Measurements from ENCODE around the gene PRKCQ.

DNA sequence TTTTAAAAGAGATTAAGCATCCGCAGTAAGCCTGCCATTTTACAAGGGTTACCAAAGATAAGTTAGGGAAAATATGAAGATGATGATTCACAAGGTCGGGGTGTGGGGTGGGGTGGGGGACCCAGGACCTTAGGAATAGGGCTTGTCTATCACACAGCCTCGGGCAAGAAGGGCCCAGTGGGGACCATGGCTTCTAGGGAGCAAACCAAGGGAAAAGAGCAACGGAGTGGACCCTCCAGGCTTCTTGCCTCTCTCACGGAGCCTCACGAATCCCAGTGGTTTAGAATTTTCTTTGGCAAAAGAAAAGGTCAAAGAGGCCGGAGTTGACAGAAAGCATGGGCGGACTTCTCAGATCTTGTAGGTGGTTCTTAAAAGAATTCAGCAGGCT lies 1.3 kb downstream of the PRKCQ start:
- TF ChIP-seq, protein P1, sequence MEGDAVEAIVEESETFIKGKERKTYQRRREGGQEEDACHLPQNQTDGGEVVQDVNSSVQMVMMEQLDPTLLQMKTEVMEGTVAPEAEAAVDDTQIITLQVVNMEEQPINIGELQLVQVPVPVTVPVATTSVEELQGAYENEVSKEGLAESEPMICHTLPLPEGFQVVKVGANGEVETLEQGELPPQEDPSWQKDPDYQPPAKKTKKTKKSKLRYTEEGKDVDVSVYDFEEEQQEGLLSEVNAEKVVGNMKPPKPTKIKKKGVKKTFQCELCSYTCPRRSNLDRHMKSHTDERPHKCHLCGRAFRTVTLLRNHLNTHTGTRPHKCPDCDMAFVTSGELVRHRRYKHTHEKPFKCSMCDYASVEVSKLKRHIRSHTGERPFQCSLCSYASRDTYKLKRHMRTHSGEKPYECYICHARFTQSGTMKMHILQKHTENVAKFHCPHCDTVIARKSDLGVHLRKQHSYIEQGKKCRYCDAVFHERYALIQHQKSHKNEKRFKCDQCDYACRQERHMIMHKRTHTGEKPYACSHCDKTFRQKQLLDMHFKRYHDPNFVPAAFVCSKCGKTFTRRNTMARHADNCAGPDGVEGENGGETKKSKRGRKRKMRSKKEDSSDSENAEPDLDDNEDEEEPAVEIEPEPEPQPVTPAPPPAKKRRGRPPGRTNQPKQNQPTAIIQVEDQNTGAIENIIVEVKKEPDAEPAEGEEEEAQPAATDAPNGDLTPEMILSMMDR (IDR thresholded peaks at IDR 0.05): no peak
- no peak for TF ChIP-seq POLR2A (IDR thresholded peaks at IDR 0.05)

All from uterus (tissue), 2 donors.